Measurements from ENCODE around the gene DRD3. TPM values are rescaled to one million over a fixed set of nuclear protein-coding genes. Genes with fewer than 3 reads are reported as not detected.

Gene DRD3
- total RNA-seq, 2 donors from 2014 or later: not detected

GRCh38 chr3:114171677-114172076, 7.2 kb downstream of the DRD3 start:
- H3K27ac Mint-ChIP-seq: peak overlapping the region; percentile 66
- no peak overlapping the region for H3K4me3 Mint-ChIP-seq
- no peak for ATAC-seq (replicated peaks in 1 of 2)
- H3K27me3 Mint-ChIP-seq (ENCODE audit: low read depth): no peaks in the 10 kb centered on the region
- no peak for DNase-seq
- no peaks in the 10 kb centered on the region for H3K36me3 Mint-ChIP-seq (ENCODE audit: insufficient read depth in 2 of 2)
- H3K9me3 Mint-ChIP-seq: no peaks in the 10 kb centered on the region
- H3K4me1 Mint-ChIP-seq (ENCODE audit: low read depth): no peaks in the 10 kb centered on the region

GRCh38 chr3:114168150-114168549, 10.7 kb downstream of the DRD3 start:
- no peak overlapping the region for H3K27ac Mint-ChIP-seq
- H3K27me3 Mint-ChIP-seq (ENCODE audit: low read depth): no peaks in the 10 kb centered on the region
- no peak overlapping the region for H3K4me3 Mint-ChIP-seq
- no peak for DNase-seq
- H3K36me3 Mint-ChIP-seq (ENCODE audit: insufficient read depth in 2 of 2): no peaks in the 10 kb centered on the region
- H3K4me1 Mint-ChIP-seq (ENCODE audit: low read depth): no peaks in the 10 kb centered on the region
- no peak for ATAC-seq (replicated peaks in 1 of 2)
- H3K9me3 Mint-ChIP-seq: no peaks in the 10 kb centered on the region

- Mint-ChIP-seq H3K27me3 (ENCODE audit: low read depth) (peaks cover 19% of the 10 kb centered on the region), H3K4me3 (no peak overlapping the region), H3K36me3 (ENCODE audit: insufficient read depth in 2 of 2) (no peaks in the 10 kb centered on the region), H3K9me3 (no peaks in the 10 kb centered on the region), H3K27ac (no peak overlapping the region), H3K4me1 (ENCODE audit: low read depth) (peaks cover 12% of the 10 kb centered on the region)
- ATAC-seq (replicated peaks in 1 of 2) (no peak), DNase-seq (no peak)
These were observed 21.5 kb downstream of the DRD3 start for GRCh38 chr3:114157321-114157720.

- peaks cover 19% of the 10 kb centered on the region for H3K27me3 Mint-ChIP-seq (ENCODE audit: low read depth)
- no peaks in the 10 kb centered on the region for H3K36me3 Mint-ChIP-seq (ENCODE audit: insufficient read depth in 2 of 2)
- H3K4me3 Mint-ChIP-seq: no peak overlapping the region
- no peak overlapping the region for H3K27ac Mint-ChIP-seq
- DNase-seq: peak; percentile 22 to 24
- peaks cover 15% of the 10 kb centered on the region for H3K4me1 Mint-ChIP-seq (ENCODE audit: low read depth)
- no peak for ATAC-seq (replicated peaks in 1 of 2)
- no peaks in the 10 kb centered on the region for H3K9me3 Mint-ChIP-seq
These were observed 23.5 kb downstream of the DRD3 start for GRCh38 chr3:114155370-114155821.

GRCh38 chr3:114154321-114154821, 24.5 kb downstream of the DRD3 start:
- DNase-seq: no peak
- H3K36me3 Mint-ChIP-seq (ENCODE audit: insufficient read depth in 2 of 2): no peaks in the 10 kb centered on the region
- no peaks in the 10 kb centered on the region for H3K9me3 Mint-ChIP-seq
- ATAC-seq (replicated peaks in 1 of 2): no peak
- H3K27me3 Mint-ChIP-seq (ENCODE audit: low read depth): peaks cover 18% of the 10 kb centered on the region
- H3K4me1 Mint-ChIP-seq (ENCODE audit: low read depth): peaks cover 15% of the 10 kb centered on the region
- no peak overlapping the region for H3K27ac Mint-ChIP-seq
- no peak overlapping the region for H3K4me3 Mint-ChIP-seq

- peaks cover 7% of the 10 kb centered on the region for H3K27me3 Mint-ChIP-seq (ENCODE audit: low read depth)
- no peaks in the 10 kb centered on the region for H3K9me3 Mint-ChIP-seq
- peaks cover 15% of the 10 kb centered on the region for H3K4me1 Mint-ChIP-seq (ENCODE audit: low read depth)
- peak overlapping the region; percentile 52 to 57 for H3K4me3 Mint-ChIP-seq
- DNase-seq: peak; percentile 83 to 87
- peak overlapping the region; percentile 66 for H3K27ac Mint-ChIP-seq
- ATAC-seq (replicated peaks in 1 of 2): peak; percentile 91 to 95
- no peaks in the 10 kb centered on the region for H3K36me3 Mint-ChIP-seq (ENCODE audit: insufficient read depth in 2 of 2)
These were observed 26.2 kb downstream of the DRD3 start for GRCh38 chr3:114152519-114153151.

- no peak for DNase-seq
- Mint-ChIP-seq H3K36me3 (ENCODE audit: insufficient read depth in 2 of 2) (no peaks in the 10 kb centered on the region), H3K27me3 (ENCODE audit: low read depth) (no peaks in the 10 kb centered on the region), H3K4me1 (ENCODE audit: low read depth) (peaks cover 15% of the 10 kb centered on the region), H3K9me3 (no peaks in the 10 kb centered on the region), H3K4me3 (no peak overlapping the region), H3K27ac (no peak overlapping the region)
- no peak for ATAC-seq (replicated peaks in 1 of 2)
These were observed 27.8 kb downstream of the DRD3 start for GRCh38 chr3:114151091-114151490.

- no peaks in the 10 kb centered on the region for H3K9me3 Mint-ChIP-seq
- no peaks in the 10 kb centered on the region for H3K27me3 Mint-ChIP-seq (ENCODE audit: low read depth)
- H3K4me3 Mint-ChIP-seq: no peak overlapping the region
- H3K36me3 Mint-ChIP-seq (ENCODE audit: insufficient read depth in 2 of 2): no peaks in the 10 kb centered on the region
- ATAC-seq (replicated peaks in 1 of 2): no peak
- H3K27ac Mint-ChIP-seq: no peak overlapping the region
- peaks cover 14% of the 10 kb centered on the region for H3K4me1 Mint-ChIP-seq (ENCODE audit: low read depth)
- no peak for DNase-seq
These were observed 31.6 kb downstream of the DRD3 start for GRCh38 chr3:114147251-114147650.

GRCh38 chr3:114144909-114145688, 33.8 kb downstream of the DRD3 start:
- peak overlapping the region in 1 of 2 donors; percentile 59 for H3K4me3 Mint-ChIP-seq
- DNase-seq: peak; percentile 61 to 68

GRCh38 chr3:114143817-114144216, 35.0 kb downstream of the DRD3 start:
- H3K36me3 Mint-ChIP-seq (ENCODE audit: insufficient read depth in 2 of 2): no peaks in the 10 kb centered on the region
- H3K27me3 Mint-ChIP-seq (ENCODE audit: low read depth): no peaks in the 10 kb centered on the region
- DNase-seq (no peak), ATAC-seq (replicated peaks in 1 of 2) (no peak)
- H3K4me1 Mint-ChIP-seq (ENCODE audit: low read depth): peaks cover 12% of the 10 kb centered on the region
- no peak overlapping the region for H3K4me3 Mint-ChIP-seq
- no peak overlapping the region for H3K27ac Mint-ChIP-seq
- H3K9me3 Mint-ChIP-seq: no peaks in the 10 kb centered on the region

More at GRCh38 chr3:114144909-114145688, 33.8 kb downstream of the DRD3 start:
- ATAC-seq (replicated peaks in 1 of 2): peak; percentile 99 to 100
- Mint-ChIP-seq H3K4me1 (ENCODE audit: low read depth) (peaks cover 12% of the 10 kb centered on the region), H3K36me3 (ENCODE audit: insufficient read depth in 2 of 2) (no peaks in the 10 kb centered on the region), H3K9me3 (no peaks in the 10 kb centered on the region), H3K27ac (no peak overlapping the region), H3K27me3 (ENCODE audit: low read depth) (no peaks in the 10 kb centered on the region)

GRCh38 chr3:114139836-114140235, 39.0 kb downstream of the DRD3 start:
- no peak for DNase-seq
- H3K27me3 Mint-ChIP-seq (ENCODE audit: low read depth): no peaks in the 10 kb centered on the region
- peaks cover 6% of the 10 kb centered on the region for H3K4me1 Mint-ChIP-seq (ENCODE audit: low read depth)
- no peak for ATAC-seq (replicated peaks in 1 of 2)
- peaks cover 0 to 2% of the 10 kb centered on the region in 2 donors for H3K36me3 Mint-ChIP-seq (ENCODE audit: insufficient read depth in 2 of 2)
- no peak overlapping the region for H3K4me3 Mint-ChIP-seq
- H3K9me3 Mint-ChIP-seq: peaks cover 0 to 2% of the 10 kb centered on the region in 2 donors
- H3K27ac Mint-ChIP-seq: no peak overlapping the region

- Mint-ChIP-seq H3K36me3 (ENCODE audit: insufficient read depth in 2 of 2) (peaks cover 0 to 2% of the 10 kb centered on the region in 2 donors), H3K27ac (no peak overlapping the region), H3K9me3 (peaks cover 0 to 2% of the 10 kb centered on the region in 2 donors), H3K4me1 (ENCODE audit: low read depth) (no peaks in the 10 kb centered on the region), H3K4me3 (peak overlapping the region in 1 of 2 donors; percentile 4), H3K27me3 (ENCODE audit: low read depth) (peaks cover 6% of the 10 kb centered on the region)
- no peak for DNase-seq
- peak in 1 of 2 donors; percentile 48 for ATAC-seq (replicated peaks in 1 of 2)
These were observed 44.9 kb downstream of the DRD3 start for GRCh38 chr3:114133947-114134346.

- ATAC-seq (replicated peaks in 1 of 2) (peak in 1 of 2 donors; percentile 54), DNase-seq (no peak)
- H3K36me3 Mint-ChIP-seq (ENCODE audit: insufficient read depth in 2 of 2): peaks cover 0 to 2% of the 10 kb centered on the region in 2 donors
These were observed 46.4 kb downstream of the DRD3 start for GRCh38 chr3:114132500-114132899.

More at GRCh38 chr3:114132500-114132899, 46.4 kb downstream of the DRD3 start:
- H3K4me1 Mint-ChIP-seq (ENCODE audit: low read depth): peaks cover 9% of the 10 kb centered on the region
- no peak overlapping the region for H3K4me3 Mint-ChIP-seq
- no peak overlapping the region for H3K27ac Mint-ChIP-seq
- H3K9me3 Mint-ChIP-seq: no peaks in the 10 kb centered on the region
- H3K27me3 Mint-ChIP-seq (ENCODE audit: low read depth): peaks cover 6% of the 10 kb centered on the region

Data from activated T-cell treated with anti-CD3 and anti-CD28 coated beads, Interleukin-2, amount 50 U/mL, for 72 hours (primary cell).